Psoas muscle (tissue), 8 donors: ENCODE measurements around the gene MYO3B. TPM values are rescaled to one million over a fixed set of nuclear protein-coding genes. Genes with fewer than 3 reads are reported as not detected.

Source experiments
- ATAC-seq, 4 donors: fragments of 200-7000 bp; cut with Tn5 transposase; one replicate each; pipeline ENCODE4 v1.9.1; 2020; ENCODE audit warnings: moderate library complexity in 3 of 4, mild to moderate bottlenecking in 2 of 4
- DNase-seq, 2 donors: peaks; one replicate each; pipeline ENCODE4 v3.0.0-alpha.2; 2020
- H3K27ac ChIP-seq: fragments of 200-600 bp; one replicate; pipeline ENCODE4 v1.8.0; 2022
- H3K27me3 ChIP-seq, 3 donors: fragments of 200-600 bp in 1 of 3; one replicate each; pipeline versions ENCODE4 v1.6.1 to v1.8.0; 2013 to 2022; ENCODE audit warnings: low read length in 2 of 3, mild to moderate bottlenecking in 2 of 3, moderate library complexity in 1 of 3; ENCODE audit not compliant: insufficient read depth in 3 of 3
- H3K36me3 ChIP-seq, 2 donors: fragments of 200-600 bp in 1 of 2; one replicate each; pipeline versions ENCODE4 v1.6.1 to v1.8.0; 2013 to 2022; ENCODE audit warnings: low read depth in 1 of 2, mild to moderate bottlenecking in 1 of 2, moderate library complexity in 1 of 2; ENCODE audit not compliant: insufficient read depth in 1 of 2
- H3K4me1 ChIP-seq: fragments of 200-600 bp; one replicate; pipeline ENCODE4 v1.8.0; 2022
- H3K4me3 ChIP-seq: fragments of 200-600 bp; one replicate; pipeline ENCODE4 v1.8.0; 2022; ENCODE audit warnings: mild to moderate bottlenecking
- H3K9me3 ChIP-seq: fragments of 200-600 bp; one replicate; pipeline ENCODE4 v1.8.0; 2022
- WGBS, 3 donors: extraction: QIAGEN DNeasy Blood & Tissue Kit; methylation state at CpG; one replicate each; pipeline versions ENCODE4 v1.1.6 to v1.1.7; 2013; 5-methylcytosine and 5-hydroxymethylcytosine counted together
- intact Hi-C, 2 donors: fragments of 100-400 bp; cut with DNase I; formaldehyde crosslinking; loops; one replicate each; pipeline versions ENCODE4 v1.11.0 to v1.14.2; 2022
- polyA plus RNA-seq, 3 donors: library from polyadenylated mRNA; stranded (reverse); fragments of 200-250 nt; gene quantifications; one replicate each; pipeline ENCODE4 v1.2.3, GENCODE V29; 2013
- total RNA-seq, 4 donors: library from RNA; stranded (reverse); fragmentation: NEBNext Ultra II Directional in 2 of 4; extraction: Animal tissue kit (Norgen Biotek cat#: 25700) in 2 of 4; gene quantifications; one replicate each; pipeline versions ENCODE4 v1.2.1 to v1.2.4, GENCODE V29; 2021 to 2023
- TF ChIP-seq, protein P1 (sequence below): fragments of 200-600 bp; IDR thresholded peaks from one replicate; pipeline ENCODE4 v1.8.0; 2022; ENCODE audit warnings: antibody characterized with exemption
- donor health status: healthy with polysubstance abuse.
- donor health status: DM: no; HTN: no; CAD: no; lungs with moderate emphysema.
- donor health status: Bipolar disorder and iron deficiency.
- donor health status: healthy.
- donor health status: DM: yes; HTN: yes; CAD: no.
- donor health status: DM: no; HTN: no; CAD: no.
- donor health status: DM: no; HTN: no; CAD: no.
- donor health status: DM: yes; HTN: yes; CAD: no.

Gene MYO3B
- total and polyA plus RNA-seq, 7 donors = 0.04 to 0.32 TPM; not detected in 5

DNA sequence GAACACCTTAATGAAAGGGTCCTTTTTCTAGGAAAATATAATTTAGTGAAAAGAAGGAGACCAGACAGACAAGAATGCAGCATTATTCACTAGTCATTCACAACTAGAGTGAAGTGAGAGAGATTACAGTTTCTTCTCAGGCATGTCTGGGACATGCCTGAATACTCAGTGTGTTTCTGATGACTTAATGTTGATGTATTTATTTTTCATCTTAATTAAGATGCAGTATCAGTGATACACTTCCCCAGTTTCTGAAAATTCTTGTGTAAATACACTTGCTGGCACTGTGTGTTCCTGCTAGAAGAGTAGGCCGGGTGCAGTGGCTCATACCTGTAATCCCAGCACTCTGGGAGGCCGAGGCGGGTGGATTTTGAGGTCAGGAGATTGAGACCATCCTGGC is 143.6 kb downstream of the MYO3B start:
- peaks cover 0 to 5% (median 0%) of the 10 kb centered on the region in 3 donors for H3K27me3 ChIP-seq
- no peak overlapping the region for H3K4me3 ChIP-seq
- intact Hi-C loops = loop anchor here in 1 of 2 donors (10.0 kb wide), 1 partner anchor 493 kb away; the partner anchor contains the start of gene GAD1
- H3K27ac ChIP-seq = no peak overlapping the region
- TF ChIP-seq, protein P1, sequence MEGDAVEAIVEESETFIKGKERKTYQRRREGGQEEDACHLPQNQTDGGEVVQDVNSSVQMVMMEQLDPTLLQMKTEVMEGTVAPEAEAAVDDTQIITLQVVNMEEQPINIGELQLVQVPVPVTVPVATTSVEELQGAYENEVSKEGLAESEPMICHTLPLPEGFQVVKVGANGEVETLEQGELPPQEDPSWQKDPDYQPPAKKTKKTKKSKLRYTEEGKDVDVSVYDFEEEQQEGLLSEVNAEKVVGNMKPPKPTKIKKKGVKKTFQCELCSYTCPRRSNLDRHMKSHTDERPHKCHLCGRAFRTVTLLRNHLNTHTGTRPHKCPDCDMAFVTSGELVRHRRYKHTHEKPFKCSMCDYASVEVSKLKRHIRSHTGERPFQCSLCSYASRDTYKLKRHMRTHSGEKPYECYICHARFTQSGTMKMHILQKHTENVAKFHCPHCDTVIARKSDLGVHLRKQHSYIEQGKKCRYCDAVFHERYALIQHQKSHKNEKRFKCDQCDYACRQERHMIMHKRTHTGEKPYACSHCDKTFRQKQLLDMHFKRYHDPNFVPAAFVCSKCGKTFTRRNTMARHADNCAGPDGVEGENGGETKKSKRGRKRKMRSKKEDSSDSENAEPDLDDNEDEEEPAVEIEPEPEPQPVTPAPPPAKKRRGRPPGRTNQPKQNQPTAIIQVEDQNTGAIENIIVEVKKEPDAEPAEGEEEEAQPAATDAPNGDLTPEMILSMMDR = no peak
- no peaks in the 10 kb centered on the region for H3K9me3 ChIP-seq
- ATAC-seq (no peak), DNase-seq (no peak)
- 94 to 100% (median 95%) methylated on average over 3 of the region's 3 CpGs for WGBS, 3 donors
- H3K36me3 ChIP-seq = no peaks in the 10 kb centered on the region
- no peaks in the 10 kb centered on the region for H3K4me1 ChIP-seq

GRCh38 chr2:170322140-170322766 is 144.3 kb downstream of the MYO3B start:
- peaks cover 0 to 5% (median 0%) of the 10 kb centered on the region in 3 donors for H3K27me3 ChIP-seq
- intact Hi-C loops = loop anchor here in 1 of 2 donors (10.0 kb wide), 1 partner anchor 493 kb away; the partner anchor contains the start of gene GAD1
- 79 to 83% (median 82%) methylated on average over 7 of the region's 7 CpGs for WGBS, 3 donors

GRCh38 chr2:170323743-170324142 is 145.8 kb downstream of the MYO3B start:
- DNase-seq (no peak), ATAC-seq (no peak)
- TF ChIP-seq, protein P1 = no peak
- Histone ChIP-seq H3K27ac (no peak overlapping the region), H3K4me1 (no peaks in the 10 kb centered on the region), H3K9me3 (no peaks in the 10 kb centered on the region), H3K36me3 (no peaks in the 10 kb centered on the region), H3K27me3 (no peaks in the 10 kb centered on the region), H3K4me3 (no peak overlapping the region)
- intact Hi-C loops = loop anchor here in 1 of 2 donors (10.0 kb wide), 1 partner anchor 491 kb away; the partner anchor contains the start of gene GAD1
- WGBS, 3 donors = 52 to 53% (median 53%) methylated on average over 4 of the region's 4 CpGs

More at GRCh38 chr2:170322140-170322766, 144.3 kb downstream of the MYO3B start:
- TF ChIP-seq, protein P1 = no peak
- H3K9me3 ChIP-seq = no peaks in the 10 kb centered on the region
- H3K4me3 ChIP-seq = no peak overlapping the region
- H3K36me3 ChIP-seq = no peaks in the 10 kb centered on the region
- no peak for DNase-seq
- H3K27ac ChIP-seq = no peak overlapping the region
- no peak for ATAC-seq
- no peaks in the 10 kb centered on the region for H3K4me1 ChIP-seq

DNA sequence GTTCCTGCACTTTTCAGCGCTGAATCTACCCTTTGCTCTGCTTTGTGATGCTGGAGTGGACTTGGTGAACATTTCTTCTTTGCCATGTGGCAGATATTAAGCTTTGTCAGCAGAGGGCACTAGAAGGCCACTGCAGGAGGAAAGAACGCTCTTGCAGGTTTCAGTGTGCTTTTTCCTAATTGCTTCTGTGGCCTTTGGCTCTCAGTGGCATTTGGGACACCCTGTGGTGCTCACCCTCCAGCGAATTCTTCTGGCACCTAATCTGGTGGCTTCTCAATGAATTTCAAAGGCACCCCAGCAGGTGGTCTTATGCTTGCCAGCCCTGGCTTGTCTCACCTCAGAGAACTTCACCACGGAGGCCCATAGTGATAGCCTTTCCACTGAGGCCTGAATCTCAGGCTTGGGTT is 146.7 kb downstream of the MYO3B start:
- DNase-seq (no peak), ATAC-seq (peak in 1 of 4 donors; percentile 64)
- H3K4me1 ChIP-seq = no peaks in the 10 kb centered on the region
- H3K27ac ChIP-seq = no peak overlapping the region
- TF ChIP-seq, protein P1 = peak; percentile 52
- WGBS, 3 donors = 18 to 21% (median 19%) methylated on average over 4 of the region's 4 CpGs
- H3K9me3 ChIP-seq = no peaks in the 10 kb centered on the region
- H3K36me3 ChIP-seq = no peaks in the 10 kb centered on the region
- intact Hi-C loops = loop anchor here in 1 of 2 donors (10.0 kb wide), 1 partner anchor 490 kb away; the partner anchor contains the start of gene GAD1
- H3K4me3 ChIP-seq = no peak overlapping the region
- H3K27me3 ChIP-seq = no peaks in the 10 kb centered on the region
